ENCODE results near the gene FGF22. TPM values are rescaled to one million over a fixed set of nuclear protein-coding genes. Genes with fewer than 3 reads are reported as not detected.

The FGF22 gene
- total RNA-seq, 1 donor from 2014 or later = 0.73 TPM

DNA sequence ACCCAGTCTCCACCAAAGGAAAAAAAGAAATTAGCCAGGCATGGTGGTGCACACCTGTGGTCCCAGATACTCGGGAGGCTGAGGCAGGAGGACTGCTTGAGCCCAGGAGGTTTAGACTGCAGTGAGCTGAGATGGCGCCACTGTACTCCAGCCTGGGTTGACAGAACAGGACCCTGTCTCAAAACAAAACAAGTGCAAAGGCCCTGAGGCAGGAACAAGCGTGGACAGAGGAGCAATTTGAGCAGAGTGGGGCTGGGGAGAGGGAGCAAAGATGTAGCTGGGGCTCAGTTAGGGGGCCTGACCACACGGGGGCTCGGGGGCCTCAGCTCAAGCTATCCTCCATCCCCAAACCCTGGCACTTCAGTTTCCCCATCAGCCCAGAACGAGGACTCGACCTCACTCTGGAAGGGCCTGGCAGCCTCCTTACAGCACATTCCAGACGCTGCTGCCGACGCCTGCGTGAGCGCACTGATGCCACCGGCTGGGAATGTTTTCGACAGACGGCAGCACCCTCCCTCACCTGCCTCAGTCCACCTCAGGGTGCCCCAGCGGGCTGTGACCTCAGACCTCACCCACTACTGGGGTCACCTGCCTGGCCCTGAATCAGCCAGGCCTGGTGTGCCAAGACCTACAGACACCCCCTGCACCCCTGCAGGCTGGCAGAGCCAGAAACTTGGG, 4.6 kb upstream of the FGF22 start:
- H3K4me1 Mint-ChIP-seq = peaks cover 42% of the 10 kb centered on the region
- intact Hi-C loops (cut with micrococcal nuclease) = loop anchor here (5.0 kb wide), 1 partner anchor 123 kb away; no protein-coding TSS in a partner anchor
- ChIA-PET CTCF (no interaction called here), POLR2A (interaction anchor here (0.5 kb wide), 1 partner anchor 139 kb away, joined by 4 read pairs; no protein-coding TSS in a partner anchor)
- H3K36me3 Mint-ChIP-seq (ENCODE audit: low read depth) = peaks cover 11% of the 10 kb centered on the region
- DNase-seq (no peak), ATAC-seq (ENCODE audit: low read depth) (no peak)
- H3K4me3 Mint-ChIP-seq = no peak overlapping the region
- no peaks in the 10 kb centered on the region for H3K27me3 Mint-ChIP-seq
- no peak for TF ChIP-seq CTCF (IDR thresholded peaks at IDR 0.05)
- H3K9me3 Mint-ChIP-seq = no peaks in the 10 kb centered on the region
- H3K27ac Mint-ChIP-seq = no peak overlapping the region

DNA sequence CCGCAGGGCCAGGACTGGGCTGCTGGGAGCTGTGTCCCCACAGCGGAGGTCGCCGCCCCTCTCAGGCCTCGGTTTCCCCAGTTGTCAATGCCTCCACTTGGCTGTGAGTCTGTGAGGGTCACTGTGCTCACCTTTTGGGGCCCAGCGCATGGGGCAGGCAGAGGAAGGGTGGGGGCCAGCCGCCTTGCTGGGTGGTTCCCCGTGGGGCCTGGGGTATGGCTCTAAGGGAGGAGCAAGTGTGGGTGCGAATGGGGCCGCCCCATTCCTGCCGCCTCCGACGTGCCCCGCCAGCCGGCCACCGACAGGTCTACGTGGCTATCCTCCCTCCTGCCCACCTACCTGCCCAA, 800 bp upstream of the FGF22 start:
- Mint-ChIP-seq H3K4me3 (peak overlapping the region; percentile 83), H3K9me3 (no peaks in the 10 kb centered on the region), H3K36me3 (ENCODE audit: low read depth) (peaks cover under 1% of the 10 kb centered on the region), H3K4me1 (peaks cover 27% of the 10 kb centered on the region), H3K27me3 (no peaks in the 10 kb centered on the region), H3K27ac (peak overlapping the region; percentile 81)
- no peak for TF ChIP-seq CTCF (IDR thresholded peaks at IDR 0.05)
- ATAC-seq (ENCODE audit: low read depth) (no peak), DNase-seq (no peak)
- POLR2A ChIA-PET = no interaction called here
- intact Hi-C loops (cut with micrococcal nuclease) = no loop called here
- CTCF ChIA-PET = no interaction called here

- CTCF ChIA-PET = no interaction called here
- no peak for TF ChIP-seq CTCF (IDR thresholded peaks at IDR 0.05)
- no peaks in the 10 kb centered on the region for H3K27me3 Mint-ChIP-seq
- H3K9me3 Mint-ChIP-seq = no peaks in the 10 kb centered on the region
- no peak overlapping the region for H3K4me3 Mint-ChIP-seq
- ATAC-seq (ENCODE audit: low read depth) (no peak), DNase-seq (no peak)
- intact Hi-C loops (cut with micrococcal nuclease) = no loop called here
- H3K27ac Mint-ChIP-seq = no peak overlapping the region
- POLR2A ChIA-PET = no interaction called here
- peaks cover 28% of the 10 kb centered on the region for H3K4me1 Mint-ChIP-seq
- peaks cover 8% of the 10 kb centered on the region for H3K36me3 Mint-ChIP-seq (ENCODE audit: low read depth)
Observed at GRCh38 chr19:640161-640558, 481 bp downstream of the FGF22 start.

- no peak for DNase-seq
- intact Hi-C loops (cut with micrococcal nuclease) = no loop called here
- no peak for ATAC-seq (ENCODE audit: low read depth)
- H3K27ac Mint-ChIP-seq = no peak overlapping the region
- ChIA-PET CTCF (no interaction called here), POLR2A (no interaction called here)
- H3K4me3 Mint-ChIP-seq = no peak overlapping the region
- peaks cover 8% of the 10 kb centered on the region for H3K36me3 Mint-ChIP-seq (ENCODE audit: low read depth)
- TF ChIP-seq CTCF (IDR thresholded peaks at IDR 0.05) = no peak
- H3K4me1 Mint-ChIP-seq = peaks cover 28% of the 10 kb centered on the region
- no peaks in the 10 kb centered on the region for H3K27me3 Mint-ChIP-seq
- H3K9me3 Mint-ChIP-seq = no peaks in the 10 kb centered on the region
Observed at GRCh38 chr19:640606-641189, 1.0 kb downstream of the FGF22 start.

- POLR2A ChIA-PET = interaction anchor here (0.7 kb wide), 1 partner anchor 31 kb away, joined by 3 read pairs; no protein-coding TSS in a partner anchor
- Mint-ChIP-seq H3K27me3 (no peaks in the 10 kb centered on the region), H3K4me1 (peaks cover 31% of the 10 kb centered on the region), H3K27ac (peak overlapping the region; percentile 46), H3K4me3 (peak overlapping the region; percentile 29), H3K9me3 (no peaks in the 10 kb centered on the region), H3K36me3 (ENCODE audit: low read depth) (peaks cover 15% of the 10 kb centered on the region)
- no peak for DNase-seq
- ATAC-seq (ENCODE audit: low read depth) = no peak
- no peak for TF ChIP-seq CTCF (IDR thresholded peaks at IDR 0.05)
- intact Hi-C loops (cut with micrococcal nuclease) = no loop called here
- CTCF ChIA-PET = no interaction called here
Observed at GRCh38 chr19:641702-642101, 2.0 kb downstream of the FGF22 start.
